ENCODE measurements around the gene CAMSAP1. TPM values are rescaled to one million over a fixed set of nuclear protein-coding genes. Genes with fewer than 3 reads are reported as not detected.

CAMSAP1 gene
- total and polyA plus RNA-seq, 9 of the 15 experiments (the other 6 are each of a cell fraction or from before 2014, with no cell fraction given) = 1.5 to 28.8 (median 14.3) TPM

DNA sequence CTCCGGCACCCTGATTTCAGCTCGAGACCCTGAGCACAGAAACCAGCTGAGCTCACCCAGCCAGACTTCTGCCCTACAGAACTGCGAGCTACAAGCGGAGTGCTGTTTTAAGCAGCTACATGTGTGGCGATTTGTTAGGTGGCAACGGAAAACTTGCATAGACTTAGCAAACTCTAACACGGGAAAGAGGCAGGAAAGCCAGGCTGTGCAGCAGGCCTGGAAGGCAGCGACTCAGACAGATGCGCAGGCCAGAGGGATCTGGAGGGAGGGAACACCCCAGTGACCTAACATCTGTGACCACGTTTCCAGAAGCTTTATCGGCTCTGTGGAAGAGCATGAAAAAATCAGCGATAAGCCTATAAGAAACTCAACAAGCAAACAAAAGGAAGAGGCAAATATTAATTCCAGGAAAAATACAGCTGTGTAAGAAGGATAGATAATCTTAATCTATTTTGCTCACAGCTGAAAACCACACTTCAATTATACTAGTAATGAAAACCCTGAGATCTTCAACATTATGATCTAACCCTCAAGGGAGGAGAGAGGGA is 42.9 kb upstream of the CAMSAP1 start (continued):
- TF ChIP-seq ZFP30 (CRISPR knock-in tag; IDR thresholded peaks at IDR 0.05; ENCODE audit: borderline replicate concordance) (no peak), ZNF583 (CRISPR knock-in tag; IDR thresholded peaks at IDR 0.05) (no peak; the same call in none of the 2 replicates), CBFB (CRISPR knock-in tag; IDR thresholded peaks at IDR 0.05) (no peak), XRCC4 (IDR thresholded peaks at IDR 0.05; ENCODE audit: extremely low read depth, insufficient read depth, insufficient read length) (no peak), ETV6 (IDR thresholded peaks at IDR 0.05; ENCODE audit: borderline replicate concordance in 1 of 2, low read depth in 2 of 2, low read length in 1 of 2) (no peak), ETV6 (CRISPR knock-in tag; IDR thresholded peaks at IDR 0.05; ENCODE audit: borderline replicate concordance) (no peak), POU5F1 (IDR thresholded peaks at IDR 0.05; ENCODE audit: borderline replicate concordance, low read depth, low read length, partially characterized antibody) (no peak), NCOA1 (IDR thresholded peaks at IDR 0.05; ENCODE audit: low read depth) (peak; percentile 91)
- TF ChIP-seq, protein P1, sequence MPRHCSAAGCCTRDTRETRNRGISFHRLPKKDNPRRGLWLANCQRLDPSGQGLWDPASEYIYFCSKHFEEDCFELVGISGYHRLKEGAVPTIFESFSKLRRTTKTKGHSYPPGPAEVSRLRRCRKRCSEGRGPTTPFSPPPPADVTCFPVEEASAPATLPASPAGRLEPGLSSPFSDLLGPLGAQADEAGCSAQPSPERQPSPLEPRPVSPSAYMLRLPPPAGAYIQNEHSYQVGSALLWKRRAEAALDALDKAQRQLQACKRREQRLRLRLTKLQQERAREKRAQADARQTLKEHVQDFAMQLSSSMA (CRISPR knock-in tag; IDR thresholded peaks at IDR 0.05) = no peak
- TF ChIP-seq, protein P2, sequence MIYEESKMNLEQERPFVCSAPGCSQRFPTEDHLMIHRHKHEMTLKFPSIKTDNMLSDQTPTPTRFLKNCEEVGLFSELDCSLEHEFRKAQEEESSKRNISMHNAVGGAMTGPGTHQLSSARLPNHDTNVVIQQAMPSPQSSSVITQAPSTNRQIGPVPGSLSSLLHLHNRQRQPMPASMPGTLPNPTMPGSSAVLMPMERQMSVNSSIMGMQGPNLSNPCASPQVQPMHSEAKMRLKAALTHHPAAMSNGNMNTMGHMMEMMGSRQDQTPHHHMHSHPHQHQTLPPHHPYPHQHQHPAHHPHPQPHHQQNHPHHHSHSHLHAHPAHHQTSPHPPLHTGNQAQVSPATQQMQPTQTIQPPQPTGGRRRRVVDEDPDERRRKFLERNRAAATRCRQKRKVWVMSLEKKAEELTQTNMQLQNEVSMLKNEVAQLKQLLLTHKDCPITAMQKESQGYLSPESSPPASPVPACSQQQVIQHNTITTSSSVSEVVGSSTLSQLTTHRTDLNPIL (CRISPR knock-in tag; IDR thresholded peaks at IDR 0.05) = 0 out of 2 replicates have a peak, but pooled peaks have one; percentile 32
- TF ChIP-seq, protein P3, sequence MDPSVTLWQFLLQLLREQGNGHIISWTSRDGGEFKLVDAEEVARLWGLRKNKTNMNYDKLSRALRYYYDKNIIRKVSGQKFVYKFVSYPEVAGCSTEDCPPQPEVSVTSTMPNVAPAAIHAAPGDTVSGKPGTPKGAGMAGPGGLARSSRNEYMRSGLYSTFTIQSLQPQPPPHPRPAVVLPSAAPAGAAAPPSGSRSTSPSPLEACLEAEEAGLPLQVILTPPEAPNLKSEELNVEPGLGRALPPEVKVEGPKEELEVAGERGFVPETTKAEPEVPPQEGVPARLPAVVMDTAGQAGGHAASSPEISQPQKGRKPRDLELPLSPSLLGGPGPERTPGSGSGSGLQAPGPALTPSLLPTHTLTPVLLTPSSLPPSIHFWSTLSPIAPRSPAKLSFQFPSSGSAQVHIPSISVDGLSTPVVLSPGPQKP (CRISPR knock-in tag; IDR thresholded peaks at IDR 0.05) = no peak
- TF ChIP-seq, protein P4, sequence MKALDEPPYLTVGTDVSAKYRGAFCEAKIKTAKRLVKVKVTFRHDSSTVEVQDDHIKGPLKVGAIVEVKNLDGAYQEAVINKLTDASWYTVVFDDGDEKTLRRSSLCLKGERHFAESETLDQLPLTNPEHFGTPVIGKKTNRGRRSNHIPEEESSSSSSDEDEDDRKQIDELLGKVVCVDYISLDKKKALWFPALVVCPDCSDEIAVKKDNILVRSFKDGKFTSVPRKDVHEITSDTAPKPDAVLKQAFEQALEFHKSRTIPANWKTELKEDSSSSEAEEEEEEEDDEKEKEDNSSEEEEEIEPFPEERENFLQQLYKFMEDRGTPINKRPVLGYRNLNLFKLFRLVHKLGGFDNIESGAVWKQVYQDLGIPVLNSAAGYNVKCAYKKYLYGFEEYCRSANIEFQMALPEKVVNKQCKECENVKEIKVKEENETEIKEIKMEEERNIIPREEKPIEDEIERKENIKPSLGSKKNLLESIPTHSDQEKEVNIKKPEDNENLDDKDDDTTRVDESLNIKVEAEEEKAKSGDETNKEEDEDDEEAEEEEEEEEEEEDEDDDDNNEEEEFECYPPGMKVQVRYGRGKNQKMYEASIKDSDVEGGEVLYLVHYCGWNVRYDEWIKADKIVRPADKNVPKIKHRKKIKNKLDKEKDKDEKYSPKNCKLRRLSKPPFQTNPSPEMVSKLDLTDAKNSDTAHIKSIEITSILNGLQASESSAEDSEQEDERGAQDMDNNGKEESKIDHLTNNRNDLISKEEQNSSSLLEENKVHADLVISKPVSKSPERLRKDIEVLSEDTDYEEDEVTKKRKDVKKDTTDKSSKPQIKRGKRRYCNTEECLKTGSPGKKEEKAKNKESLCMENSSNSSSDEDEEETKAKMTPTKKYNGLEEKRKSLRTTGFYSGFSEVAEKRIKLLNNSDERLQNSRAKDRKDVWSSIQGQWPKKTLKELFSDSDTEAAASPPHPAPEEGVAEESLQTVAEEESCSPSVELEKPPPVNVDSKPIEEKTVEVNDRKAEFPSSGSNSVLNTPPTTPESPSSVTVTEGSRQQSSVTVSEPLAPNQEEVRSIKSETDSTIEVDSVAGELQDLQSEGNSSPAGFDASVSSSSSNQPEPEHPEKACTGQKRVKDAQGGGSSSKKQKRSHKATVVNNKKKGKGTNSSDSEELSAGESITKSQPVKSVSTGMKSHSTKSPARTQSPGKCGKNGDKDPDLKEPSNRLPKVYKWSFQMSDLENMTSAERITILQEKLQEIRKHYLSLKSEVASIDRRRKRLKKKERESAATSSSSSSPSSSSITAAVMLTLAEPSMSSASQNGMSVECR (CRISPR knock-in tag; IDR thresholded peaks at IDR 0.05) = no peak
- TF ChIP-seq, protein P5, sequence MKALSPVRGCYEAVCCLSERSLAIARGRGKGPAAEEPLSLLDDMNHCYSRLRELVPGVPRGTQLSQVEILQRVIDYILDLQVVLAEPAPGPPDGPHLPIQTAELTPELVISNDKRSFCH (CRISPR knock-in tag; IDR thresholded peaks at IDR 0.05) = no peak
- TF ChIP-seq, protein P5 (tag; IDR thresholded peaks at IDR 0.05) = peak; percentile 70; the same call in 1 of the 2 replicates
- TF ChIP-seq, protein P6, sequence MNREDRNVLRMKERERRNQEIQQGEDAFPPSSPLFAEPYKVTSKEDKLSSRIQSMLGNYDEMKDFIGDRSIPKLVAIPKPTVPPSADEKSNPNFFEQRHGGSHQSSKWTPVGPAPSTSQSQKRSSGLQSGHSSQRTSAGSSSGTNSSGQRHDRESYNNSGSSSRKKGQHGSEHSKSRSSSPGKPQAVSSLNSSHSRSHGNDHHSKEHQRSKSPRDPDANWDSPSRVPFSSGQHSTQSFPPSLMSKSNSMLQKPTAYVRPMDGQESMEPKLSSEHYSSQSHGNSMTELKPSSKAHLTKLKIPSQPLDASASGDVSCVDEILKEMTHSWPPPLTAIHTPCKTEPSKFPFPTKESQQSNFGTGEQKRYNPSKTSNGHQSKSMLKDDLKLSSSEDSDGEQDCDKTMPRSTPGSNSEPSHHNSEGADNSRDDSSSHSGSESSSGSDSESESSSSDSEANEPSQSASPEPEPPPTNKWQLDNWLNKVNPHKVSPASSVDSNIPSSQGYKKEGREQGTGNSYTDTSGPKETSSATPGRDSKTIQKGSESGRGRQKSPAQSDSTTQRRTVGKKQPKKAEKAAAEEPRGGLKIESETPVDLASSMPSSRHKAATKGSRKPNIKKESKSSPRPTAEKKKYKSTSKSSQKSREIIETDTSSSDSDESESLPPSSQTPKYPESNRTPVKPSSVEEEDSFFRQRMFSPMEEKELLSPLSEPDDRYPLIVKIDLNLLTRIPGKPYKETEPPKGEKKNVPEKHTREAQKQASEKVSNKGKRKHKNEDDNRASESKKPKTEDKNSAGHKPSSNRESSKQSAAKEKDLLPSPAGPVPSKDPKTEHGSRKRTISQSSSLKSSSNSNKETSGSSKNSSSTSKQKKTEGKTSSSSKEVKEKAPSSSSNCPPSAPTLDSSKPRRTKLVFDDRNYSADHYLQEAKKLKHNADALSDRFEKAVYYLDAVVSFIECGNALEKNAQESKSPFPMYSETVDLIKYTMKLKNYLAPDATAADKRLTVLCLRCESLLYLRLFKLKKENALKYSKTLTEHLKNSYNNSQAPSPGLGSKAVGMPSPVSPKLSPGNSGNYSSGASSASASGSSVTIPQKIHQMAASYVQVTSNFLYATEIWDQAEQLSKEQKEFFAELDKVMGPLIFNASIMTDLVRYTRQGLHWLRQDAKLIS (CRISPR knock-in tag; IDR thresholded peaks at IDR 0.05) = no peak
